ENCODE measurements around the gene CALML6. TPM values are rescaled to one million over a fixed set of nuclear protein-coding genes. Genes with fewer than 3 reads are reported as not detected.

The CALML6 gene
- total and polyA plus RNA-seq, 2 of the 8 experiments (the other 6 are each of a cell fraction or from before 2014, with no cell fraction given) = 0.54 to 1.3 TPM

DNA sequence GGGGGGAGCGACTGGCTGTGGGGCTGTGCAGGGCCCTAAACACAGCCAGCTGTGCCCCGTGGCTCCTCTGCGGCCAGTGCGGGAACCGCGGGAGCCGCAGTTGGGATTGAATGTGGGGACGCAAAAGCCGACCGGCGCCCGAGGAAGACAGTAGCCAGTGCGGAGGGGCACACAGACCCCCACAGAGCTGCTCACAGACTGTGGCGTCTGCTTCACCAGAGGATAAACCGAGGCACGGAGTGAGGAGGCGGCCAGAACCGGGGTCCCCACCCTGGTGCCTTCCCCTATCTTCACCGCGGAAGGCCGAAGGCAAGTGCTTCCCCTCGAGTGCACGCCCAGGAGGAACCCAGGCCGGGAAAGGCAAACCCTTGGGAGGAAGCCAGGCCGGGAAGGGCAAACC lies 12.7 kb downstream of the CALML6 start (continued):
- TF ChIP-seq, protein P1, sequence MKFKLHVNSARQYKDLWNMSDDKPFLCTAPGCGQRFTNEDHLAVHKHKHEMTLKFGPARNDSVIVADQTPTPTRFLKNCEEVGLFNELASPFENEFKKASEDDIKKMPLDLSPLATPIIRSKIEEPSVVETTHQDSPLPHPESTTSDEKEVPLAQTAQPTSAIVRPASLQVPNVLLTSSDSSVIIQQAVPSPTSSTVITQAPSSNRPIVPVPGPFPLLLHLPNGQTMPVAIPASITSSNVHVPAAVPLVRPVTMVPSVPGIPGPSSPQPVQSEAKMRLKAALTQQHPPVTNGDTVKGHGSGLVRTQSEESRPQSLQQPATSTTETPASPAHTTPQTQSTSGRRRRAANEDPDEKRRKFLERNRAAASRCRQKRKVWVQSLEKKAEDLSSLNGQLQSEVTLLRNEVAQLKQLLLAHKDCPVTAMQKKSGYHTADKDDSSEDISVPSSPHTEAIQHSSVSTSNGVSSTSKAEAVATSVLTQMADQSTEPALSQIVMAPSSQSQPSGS (IDR thresholded peaks at IDR 0.05; ENCODE audit: low read length) = no peak
- TF ChIP-seq CHD1 (IDR thresholded peaks at IDR 0.05; ENCODE audit: low read depth, low read length) = no peak
- no peak for TF ChIP-seq NRF1 (IDR thresholded peaks at IDR 0.05; ENCODE audit: low read depth, low read length)
- TF ChIP-seq, protein P2, sequence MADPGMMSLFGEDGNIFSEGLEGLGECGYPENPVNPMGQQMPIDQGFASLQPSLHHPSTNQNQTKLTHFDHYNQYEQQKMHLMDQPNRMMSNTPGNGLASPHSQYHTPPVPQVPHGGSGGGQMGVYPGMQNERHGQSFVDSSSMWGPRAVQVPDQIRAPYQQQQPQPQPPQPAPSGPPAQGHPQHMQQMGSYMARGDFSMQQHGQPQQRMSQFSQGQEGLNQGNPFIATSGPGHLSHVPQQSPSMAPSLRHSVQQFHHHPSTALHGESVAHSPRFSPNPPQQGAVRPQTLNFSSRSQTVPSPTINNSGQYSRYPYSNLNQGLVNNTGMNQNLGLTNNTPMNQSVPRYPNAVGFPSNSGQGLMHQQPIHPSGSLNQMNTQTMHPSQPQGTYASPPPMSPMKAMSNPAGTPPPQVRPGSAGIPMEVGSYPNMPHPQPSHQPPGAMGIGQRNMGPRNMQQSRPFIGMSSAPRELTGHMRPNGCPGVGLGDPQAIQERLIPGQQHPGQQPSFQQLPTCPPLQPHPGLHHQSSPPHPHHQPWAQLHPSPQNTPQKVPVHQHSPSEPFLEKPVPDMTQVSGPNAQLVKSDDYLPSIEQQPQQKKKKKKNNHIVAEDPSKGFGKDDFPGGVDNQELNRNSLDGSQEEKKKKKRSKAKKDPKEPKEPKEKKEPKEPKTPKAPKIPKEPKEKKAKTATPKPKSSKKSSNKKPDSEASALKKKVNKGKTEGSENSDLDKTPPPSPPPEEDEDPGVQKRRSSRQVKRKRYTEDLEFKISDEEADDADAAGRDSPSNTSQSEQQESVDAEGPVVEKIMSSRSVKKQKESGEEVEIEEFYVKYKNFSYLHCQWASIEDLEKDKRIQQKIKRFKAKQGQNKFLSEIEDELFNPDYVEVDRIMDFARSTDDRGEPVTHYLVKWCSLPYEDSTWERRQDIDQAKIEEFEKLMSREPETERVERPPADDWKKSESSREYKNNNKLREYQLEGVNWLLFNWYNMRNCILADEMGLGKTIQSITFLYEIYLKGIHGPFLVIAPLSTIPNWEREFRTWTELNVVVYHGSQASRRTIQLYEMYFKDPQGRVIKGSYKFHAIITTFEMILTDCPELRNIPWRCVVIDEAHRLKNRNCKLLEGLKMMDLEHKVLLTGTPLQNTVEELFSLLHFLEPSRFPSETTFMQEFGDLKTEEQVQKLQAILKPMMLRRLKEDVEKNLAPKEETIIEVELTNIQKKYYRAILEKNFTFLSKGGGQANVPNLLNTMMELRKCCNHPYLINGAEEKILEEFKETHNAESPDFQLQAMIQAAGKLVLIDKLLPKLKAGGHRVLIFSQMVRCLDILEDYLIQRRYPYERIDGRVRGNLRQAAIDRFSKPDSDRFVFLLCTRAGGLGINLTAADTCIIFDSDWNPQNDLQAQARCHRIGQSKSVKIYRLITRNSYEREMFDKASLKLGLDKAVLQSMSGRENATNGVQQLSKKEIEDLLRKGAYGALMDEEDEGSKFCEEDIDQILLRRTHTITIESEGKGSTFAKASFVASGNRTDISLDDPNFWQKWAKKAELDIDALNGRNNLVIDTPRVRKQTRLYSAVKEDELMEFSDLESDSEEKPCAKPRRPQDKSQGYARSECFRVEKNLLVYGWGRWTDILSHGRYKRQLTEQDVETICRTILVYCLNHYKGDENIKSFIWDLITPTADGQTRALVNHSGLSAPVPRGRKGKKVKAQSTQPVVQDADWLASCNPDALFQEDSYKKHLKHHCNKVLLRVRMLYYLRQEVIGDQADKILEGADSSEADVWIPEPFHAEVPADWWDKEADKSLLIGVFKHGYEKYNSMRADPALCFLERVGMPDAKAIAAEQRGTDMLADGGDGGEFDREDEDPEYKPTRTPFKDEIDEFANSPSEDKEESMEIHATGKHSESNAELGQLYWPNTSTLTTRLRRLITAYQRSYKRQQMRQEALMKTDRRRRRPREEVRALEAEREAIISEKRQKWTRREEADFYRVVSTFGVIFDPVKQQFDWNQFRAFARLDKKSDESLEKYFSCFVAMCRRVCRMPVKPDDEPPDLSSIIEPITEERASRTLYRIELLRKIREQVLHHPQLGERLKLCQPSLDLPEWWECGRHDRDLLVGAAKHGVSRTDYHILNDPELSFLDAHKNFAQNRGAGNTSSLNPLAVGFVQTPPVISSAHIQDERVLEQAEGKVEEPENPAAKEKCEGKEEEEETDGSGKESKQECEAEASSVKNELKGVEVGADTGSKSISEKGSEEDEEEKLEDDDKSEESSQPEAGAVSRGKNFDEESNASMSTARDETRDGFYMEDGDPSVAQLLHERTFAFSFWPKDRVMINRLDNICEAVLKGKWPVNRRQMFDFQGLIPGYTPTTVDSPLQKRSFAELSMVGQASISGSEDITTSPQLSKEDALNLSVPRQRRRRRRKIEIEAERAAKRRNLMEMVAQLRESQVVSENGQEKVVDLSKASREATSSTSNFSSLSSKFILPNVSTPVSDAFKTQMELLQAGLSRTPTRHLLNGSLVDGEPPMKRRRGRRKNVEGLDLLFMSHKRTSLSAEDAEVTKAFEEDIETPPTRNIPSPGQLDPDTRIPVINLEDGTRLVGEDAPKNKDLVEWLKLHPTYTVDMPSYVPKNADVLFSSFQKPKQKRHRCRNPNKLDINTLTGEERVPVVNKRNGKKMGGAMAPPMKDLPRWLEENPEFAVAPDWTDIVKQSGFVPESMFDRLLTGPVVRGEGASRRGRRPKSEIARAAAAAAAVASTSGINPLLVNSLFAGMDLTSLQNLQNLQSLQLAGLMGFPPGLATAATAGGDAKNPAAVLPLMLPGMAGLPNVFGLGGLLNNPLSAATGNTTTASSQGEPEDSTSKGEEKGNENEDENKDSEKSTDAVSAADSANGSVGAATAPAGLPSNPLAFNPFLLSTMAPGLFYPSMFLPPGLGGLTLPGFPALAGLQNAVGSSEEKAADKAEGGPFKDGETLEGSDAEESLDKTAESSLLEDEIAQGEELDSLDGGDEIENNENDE (IDR thresholded peaks at IDR 0.05; ENCODE audit: insufficient replicate concordance, low read length) = no peak
- no peak for TF ChIP-seq KDM1A (IDR thresholded peaks at IDR 0.05; ENCODE audit: borderline replicate concordance, low read length)
- no peak for TF ChIP-seq RXRA (IDR thresholded peaks at IDR 0.05; ENCODE audit: insufficient read depth, low read depth, low read length)
- no peak for TF ChIP-seq TAF7 (optimal IDR thresholded peaks at IDR 0.05; ENCODE audit: borderline replicate concordance, low read depth, low read length)
- no peak for TF ChIP-seq RFX5 (IDR thresholded peaks at IDR 0.05; ENCODE audit: borderline replicate concordance, low read depth, low read length)
